Measurements from ENCODE around the gene SLC1A3.

The SLC1A3 gene

DNA sequence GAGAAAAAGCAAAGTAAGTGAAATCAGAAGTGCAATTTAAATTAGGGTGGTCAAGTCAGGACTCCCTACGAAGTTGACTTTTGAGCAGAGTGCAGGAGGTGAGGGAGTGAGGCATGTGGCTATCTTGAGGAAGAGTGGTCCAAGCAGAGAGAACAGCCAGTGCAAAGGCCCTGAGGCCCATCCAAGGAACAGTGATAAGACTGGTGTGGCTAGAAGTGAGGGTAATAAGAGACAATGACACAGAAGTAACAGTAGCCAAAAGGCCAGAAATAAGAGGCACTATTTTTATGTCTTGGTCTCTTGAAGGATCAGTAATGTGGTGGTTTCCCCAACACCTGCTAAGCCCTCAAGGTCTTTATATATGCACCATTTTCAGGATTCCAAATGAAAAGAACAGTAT lies 120.4 kb downstream of the SLC1A3 start:
- no peak for TF ChIP-seq CTCF (IDR thresholded peaks at IDR 0.05; ENCODE audit: insufficient read depth, low read depth, low read length, missing control alignments)
- DNase-seq (ENCODE audit: low read depth), result no peak
- no peak overlapping the region for H3K4me3 ChIP-seq (ENCODE audit: low read length)

- peak; percentile 65 for TF ChIP-seq CTCF (IDR thresholded peaks at IDR 0.05; ENCODE audit: insufficient read depth, low read depth, low read length, missing control alignments)
- peak; percentile 71 for DNase-seq (ENCODE audit: low read depth)
- no peak overlapping the region for H3K4me3 ChIP-seq (ENCODE audit: low read length)
These were observed 122.5 kb downstream of the SLC1A3 start for GRCh38 chr5:36728697-36729543.

DNA sequence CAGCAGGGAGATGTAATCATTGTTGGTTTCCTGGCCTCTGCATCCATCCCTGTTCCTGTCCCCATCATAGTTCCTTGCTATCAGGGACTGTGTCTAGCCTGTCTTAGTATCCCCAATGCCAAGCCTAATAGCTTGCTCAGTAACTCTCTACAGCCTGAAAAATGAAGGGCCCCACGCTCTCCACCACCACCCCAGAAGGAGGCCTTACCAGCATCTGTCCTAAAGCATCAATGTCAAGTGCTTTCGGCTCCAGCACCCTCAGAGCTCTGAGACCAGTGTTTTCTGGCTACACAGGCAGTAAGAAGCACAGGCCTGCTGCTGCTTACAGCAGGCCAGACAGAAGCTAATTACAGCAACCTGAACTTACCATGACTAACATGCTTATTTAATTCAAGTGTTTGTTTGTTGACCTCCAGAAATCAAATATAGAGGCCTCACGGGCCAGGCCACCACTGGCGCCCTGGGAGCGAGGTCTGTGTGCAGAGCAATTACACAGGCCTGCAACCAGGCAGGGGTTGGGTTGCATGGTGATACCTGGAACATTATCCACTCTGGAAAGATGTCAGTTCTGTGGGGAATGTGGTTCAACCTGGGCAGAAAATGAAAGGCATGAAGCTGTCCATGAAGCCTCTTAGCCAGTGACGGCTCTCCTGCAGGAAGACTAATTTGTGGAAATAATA lies 124.3 kb downstream of the SLC1A3 start:
- no peak overlapping the region for H3K4me3 ChIP-seq (ENCODE audit: low read length)
- no peak for TF ChIP-seq CTCF (IDR thresholded peaks at IDR 0.05; ENCODE audit: insufficient read depth, low read depth, low read length, missing control alignments)
- no peak for DNase-seq (ENCODE audit: low read depth)

DNA sequence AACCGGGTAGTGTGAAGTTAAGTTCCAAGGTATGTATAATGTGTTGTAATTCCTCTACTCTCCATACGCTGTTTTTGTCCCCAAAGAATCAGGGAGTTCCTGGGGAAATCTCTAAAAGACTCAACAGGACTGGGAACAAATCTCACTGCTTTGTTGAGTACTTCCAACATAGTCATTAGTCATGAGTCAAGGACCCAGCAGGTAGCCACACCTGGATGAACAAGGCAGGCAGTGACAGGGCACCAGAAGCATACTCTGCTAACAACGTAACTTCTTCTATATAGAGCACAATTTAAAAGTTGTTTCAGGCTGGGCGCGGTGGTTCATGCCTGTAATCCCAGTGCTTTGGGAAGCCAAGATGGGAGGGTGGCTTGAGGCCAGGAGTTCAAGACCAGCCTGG lies 126.8 kb downstream of the SLC1A3 start:
- no peak for TF ChIP-seq CTCF (IDR thresholded peaks at IDR 0.05; ENCODE audit: insufficient read depth, low read depth, low read length, missing control alignments)
- DNase-seq (ENCODE audit: low read depth), result peak; percentile 76
- no peak overlapping the region for H3K4me3 ChIP-seq (ENCODE audit: low read length)

DNA sequence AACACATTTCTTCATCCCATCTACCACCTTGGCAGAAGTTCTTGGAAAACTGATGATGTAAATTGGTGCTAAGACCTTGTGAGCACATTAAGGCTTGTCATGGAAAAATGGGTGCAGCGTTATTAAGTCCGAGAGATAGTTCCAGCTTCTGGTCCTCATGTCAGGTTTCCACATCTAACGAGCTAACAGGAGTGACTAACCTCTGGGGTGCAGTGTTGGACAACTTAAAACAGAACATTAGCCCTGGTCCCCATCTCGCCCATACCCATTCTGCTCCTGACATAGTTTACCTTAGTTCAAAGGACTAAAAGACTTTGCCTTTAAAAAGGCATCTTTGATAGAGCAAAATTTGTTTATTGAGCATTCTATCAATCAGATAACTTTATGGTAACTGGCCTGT lies 128.0 kb downstream of the SLC1A3 start:
- DNase-seq (ENCODE audit: low read depth), result peak; percentile 48
- TF ChIP-seq CTCF (IDR thresholded peaks at IDR 0.05; ENCODE audit: insufficient read depth, low read depth, low read length, missing control alignments), result peak; percentile 41
- H3K4me3 ChIP-seq (ENCODE audit: low read length), result no peak overlapping the region

DNA sequence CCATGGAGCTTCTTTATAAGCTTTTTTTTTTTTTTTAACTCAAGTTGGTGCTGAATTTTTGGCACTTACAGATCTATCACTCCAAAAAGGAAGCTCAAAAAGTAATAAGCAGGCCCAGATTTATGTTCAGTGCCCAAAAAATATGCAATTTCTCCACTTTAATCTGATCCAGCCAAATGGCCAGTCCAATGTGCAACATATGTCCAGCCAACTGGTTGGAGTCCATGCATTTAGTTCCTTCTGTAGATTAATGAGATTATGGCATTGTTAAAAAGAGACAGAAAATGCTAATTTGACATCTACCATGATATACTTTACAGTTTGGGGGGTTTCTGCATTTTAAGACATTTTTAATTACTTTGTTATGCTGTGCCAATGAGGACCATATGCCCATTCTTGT lies 129.5 kb downstream of the SLC1A3 start:
- DNase-seq (ENCODE audit: low read depth), result no peak
- no peak overlapping the region for H3K4me3 ChIP-seq (ENCODE audit: low read length)

More for the DNA sequence above, 129.5 kb downstream of the SLC1A3 start:
- no peak for TF ChIP-seq CTCF (IDR thresholded peaks at IDR 0.05; ENCODE audit: insufficient read depth, low read depth, low read length, missing control alignments)

All from epithelial cell of esophagus (primary cell).